HG03457 (cell line): ENCODE data around the gene RXYLT1.

Experiments used
- ATAC-seq: cut with Tn5 transposase; IDR thresholded peaks from one replicate; pipeline ENCODE4 v1.9.1; 2021; ENCODE audit warnings: moderate number of reproducible peaks; ENCODE audit not compliant: unreplicated experiment

RXYLT1 gene

GRCh38 chr12:63795944-63796343, 16.2 kb downstream of the RXYLT1 start:
- no peak for ATAC-seq

GRCh38 chr12:63802012-63802608, 22.4 kb downstream of the RXYLT1 start:
- no peak for ATAC-seq

- ATAC-seq, result no peak
Observed at GRCh38 chr12:63804746-63805145, 25.0 kb downstream of the RXYLT1 start.

- no peak for ATAC-seq
Observed at GRCh38 chr12:63805704-63806672, 26.3 kb downstream of the RXYLT1 start.

GRCh38 chr12:63808631-63809030, 28.9 kb downstream of the RXYLT1 start:
- ATAC-seq, result no peak

- no peak for ATAC-seq
Observed at GRCh38 chr12:63809566-63809965, 29.9 kb downstream of the RXYLT1 start.

- ATAC-seq, result no peak
Observed at GRCh38 chr12:63811334-63811733, 31.6 kb downstream of the RXYLT1 start.

GRCh38 chr12:63811755-63812154, 32.0 kb downstream of the RXYLT1 start:
- no peak for ATAC-seq

GRCh38 chr12:63814146-63814772, 34.5 kb downstream of the RXYLT1 start:
- peak; percentile 37 for ATAC-seq

- ATAC-seq, result no peak
Observed at GRCh38 chr12:63815482-63815852, 35.8 kb downstream of the RXYLT1 start.

- ATAC-seq, result peak; percentile 40
Observed at GRCh38 chr12:63816031-63816430, 36.3 kb downstream of the RXYLT1 start.

GRCh38 chr12:63820427-63820826, 40.7 kb downstream of the RXYLT1 start:
- ATAC-seq, result no peak

- ATAC-seq, result peak; percentile 50
Observed at GRCh38 chr12:63821781-63822251, 42.1 kb downstream of the RXYLT1 start.

- no peak for ATAC-seq
Observed at GRCh38 chr12:63822352-63822751, 42.6 kb downstream of the RXYLT1 start.

- ATAC-seq, result no peak
Observed at GRCh38 chr12:63823040-63823439, 43.3 kb downstream of the RXYLT1 start.

GRCh38 chr12:63826006-63826585, 46.4 kb downstream of the RXYLT1 start:
- ATAC-seq, result no peak

- no peak for ATAC-seq
Observed at GRCh38 chr12:63828867-63829266, 49.2 kb downstream of the RXYLT1 start.

- no peak for ATAC-seq
Observed at GRCh38 chr12:63836046-63836445, 56.3 kb downstream of the RXYLT1 start.

GRCh38 chr12:63836936-63837335, 57.2 kb downstream of the RXYLT1 start:
- no peak for ATAC-seq

- no peak for ATAC-seq
Observed at GRCh38 chr12:63838411-63838810, 58.7 kb downstream of the RXYLT1 start.

- ATAC-seq, result no peak
Observed at GRCh38 chr12:63841011-63841410, 61.3 kb downstream of the RXYLT1 start.
